ENCODE results near the gene CISTR. TPM values are rescaled to one million over a fixed set of nuclear protein-coding genes. Genes with fewer than 3 reads are reported as not detected.

CISTR gene
- total RNA-seq, 4 donors from 2014 or later: not detected

- Histone ChIP-seq H3K27ac (replicated peaks in 1 of 4) (peak overlapping the region in 1 of 4 donors; percentile 78), H3K4me1 (peaks cover 25 to 43% (median 29%) of the 10 kb centered on the region in 4 donors), H3K4me3 (no peak overlapping the region), H3K27me3 (peaks cover 0 to 71% (median 14%) of the 10 kb centered on the region in 4 donors), H3K36me3 (no peaks in the 10 kb centered on the region), H3K9me3 (no peaks in the 10 kb centered on the region)
- intact Hi-C loops (cut with DNase I): no loop called here
- TF ChIP-seq POLR2AphosphoS5 (IDR thresholded peaks at IDR 0.05) (no peak), POLR2A (IDR thresholded peaks at IDR 0.05; ENCODE audit: low read depth) (no peak), CTCF (IDR thresholded peaks at IDR 0.05) (no peak), EP300 (IDR thresholded peaks at IDR 0.05) (no peak)
- DNase-seq (ENCODE audit: extremely low spot score): no peak
- 97% methylated on average over 3 of the region's 3 CpGs for WGBS
Observed at GRCh38 chr12:53752621-53753020, 842 bp upstream of the CISTR start.

- intact Hi-C loops (cut with DNase I): no loop called here
- TF ChIP-seq POLR2A (IDR thresholded peaks at IDR 0.05; ENCODE audit: low read depth) (no peak), POLR2AphosphoS5 (IDR thresholded peaks at IDR 0.05) (no peak), EP300 (IDR thresholded peaks at IDR 0.05) (no peak), CTCF (IDR thresholded peaks at IDR 0.05) (no peak)
- 42% methylated on average over 13 of the region's 13 CpGs for WGBS
- Histone ChIP-seq H3K27ac (replicated peaks in 1 of 4) (peak overlapping the region; percentile 70 to 81 (median 74)), H3K4me1 (peaks cover 24 to 42% (median 27%) of the 10 kb centered on the region in 4 donors), H3K27me3 (peaks cover 0 to 71% (median 16%) of the 10 kb centered on the region in 4 donors), H3K4me3 (peak overlapping the region; percentile 68 to 77 (median 71)), H3K9me3 (no peaks in the 10 kb centered on the region), H3K36me3 (no peaks in the 10 kb centered on the region)
- no peak for DNase-seq (ENCODE audit: extremely low spot score)
Observed at GRCh38 chr12:53752192-53752601, 418 bp upstream of the CISTR start.

GRCh38 chr12:53750812-53751335 is 905 bp downstream of the CISTR start:
- Histone ChIP-seq H3K9me3 (no peaks in the 10 kb centered on the region), H3K4me1 (peaks cover 28 to 46% (median 31%) of the 10 kb centered on the region in 4 donors), H3K27me3 (peaks cover 0 to 61% (median 19%) of the 10 kb centered on the region in 4 donors), H3K4me3 (peak overlapping the region; percentile 68 to 77 (median 71)), H3K27ac (replicated peaks in 1 of 4) (peak overlapping the region; percentile 70 to 81 (median 74)), H3K36me3 (no peaks in the 10 kb centered on the region)
- DNase-seq (ENCODE audit: extremely low spot score): no peak
- intact Hi-C loops (cut with DNase I): no loop called here
- TF ChIP-seq POLR2AphosphoS5 (IDR thresholded peaks at IDR 0.05) (no peak), CTCF (IDR thresholded peaks at IDR 0.05) (no peak), POLR2A (IDR thresholded peaks at IDR 0.05; ENCODE audit: low read depth) (no peak), EP300 (IDR thresholded peaks at IDR 0.05) (no peak)
- 3% methylated on average over 34 of the region's 36 CpGs for WGBS

- intact Hi-C loops (cut with DNase I): no loop called here
- H3K4me1 ChIP-seq: peaks cover 28 to 46% (median 31%) of the 10 kb centered on the region in 4 donors
- no peaks in the 10 kb centered on the region for H3K36me3 ChIP-seq
- peaks cover 0 to 56% (median 19%) of the 10 kb centered on the region in 4 donors for H3K27me3 ChIP-seq
- H3K27ac ChIP-seq (replicated peaks in 1 of 4): no peak overlapping the region
- no peaks in the 10 kb centered on the region for H3K9me3 ChIP-seq
- H3K4me3 ChIP-seq: peak overlapping the region; percentile 68 to 77 (median 71)
- DNase-seq (ENCODE audit: extremely low spot score): no peak
- no peak for TF ChIP-seq CTCF (IDR thresholded peaks at IDR 0.05)
- TF ChIP-seq EP300 (IDR thresholded peaks at IDR 0.05): no peak
- TF ChIP-seq POLR2AphosphoS5 (IDR thresholded peaks at IDR 0.05): no peak
- TF ChIP-seq POLR2A (IDR thresholded peaks at IDR 0.05; ENCODE audit: low read depth): no peak
- 51% methylated on average over 8 of the region's 10 CpGs for WGBS
Observed at GRCh38 chr12:53749986-53750811, 1.6 kb downstream of the CISTR start.
